HG03521 (cell line): ENCODE results near the gene CELF2.

ENCODE experiments used
- ATAC-seq: cut with Tn5 transposase; IDR thresholded peaks from one replicate; pipeline ENCODE4 v1.9.1; 2021; ENCODE audit warnings: mild to moderate bottlenecking, moderate library complexity; ENCODE audit not compliant: unreplicated experiment

The CELF2 gene

GRCh38 chr10:11215471-11215870 lies 197.8 kb downstream of the CELF2 start:
- no peak for ATAC-seq

- ATAC-seq = no peak
Measured at GRCh38 chr10:11217521-11217920, 199.8 kb downstream of the CELF2 start.

GRCh38 chr10:11218395-11218794 lies 200.7 kb downstream of the CELF2 start:
- no peak for ATAC-seq

GRCh38 chr10:11219431-11219830 lies 201.8 kb downstream of the CELF2 start:
- no peak for ATAC-seq

- no peak for ATAC-seq
Measured at GRCh38 chr10:11223081-11223480, 205.4 kb downstream of the CELF2 start.

- ATAC-seq = no peak
Measured at GRCh38 chr10:11223507-11224140, 206.0 kb downstream of the CELF2 start.

GRCh38 chr10:11224321-11224720 lies 206.6 kb downstream of the CELF2 start:
- no peak for ATAC-seq

- ATAC-seq = no peak
Measured at GRCh38 chr10:11224792-11225416, 207.2 kb downstream of the CELF2 start.

GRCh38 chr10:11225935-11226334 lies 208.3 kb downstream of the CELF2 start:
- peak; percentile 31 for ATAC-seq

GRCh38 chr10:11227103-11227502 lies 209.4 kb downstream of the CELF2 start:
- ATAC-seq = peak; percentile 46

GRCh38 chr10:11229893-11230292 lies 212.2 kb downstream of the CELF2 start:
- ATAC-seq = no peak

- ATAC-seq = no peak
Measured at GRCh38 chr10:11230498-11231167, 213.0 kb downstream of the CELF2 start.

GRCh38 chr10:11231285-11231684 lies 213.6 kb downstream of the CELF2 start:
- ATAC-seq = no peak

- no peak for ATAC-seq
Measured at GRCh38 chr10:11232222-11232961, 214.7 kb downstream of the CELF2 start.

GRCh38 chr10:11234857-11235531 lies 217.3 kb downstream of the CELF2 start:
- no peak for ATAC-seq

- ATAC-seq = no peak
Measured at GRCh38 chr10:11235771-11236170, 218.1 kb downstream of the CELF2 start.

- peak; percentile 41 for ATAC-seq
Measured at GRCh38 chr10:11236234-11236633, 218.6 kb downstream of the CELF2 start.

- ATAC-seq = peak; percentile 42
Measured at GRCh38 chr10:11237571-11237970, 219.9 kb downstream of the CELF2 start.

- ATAC-seq = no peak
Measured at GRCh38 chr10:11238893-11239292, 221.2 kb downstream of the CELF2 start.

- ATAC-seq = no peak
Measured at GRCh38 chr10:11240641-11241040, 223.0 kb downstream of the CELF2 start.
